HG03469 (cell line): ENCODE results near the gene CARNS1.

Experiments
- ATAC-seq: cut with Tn5 transposase; IDR thresholded peaks from one replicate; pipeline ENCODE4 v1.9.1; 2021; ENCODE audit warnings: mild to moderate bottlenecking, moderate library complexity, moderate number of reproducible peaks; ENCODE audit not compliant: unreplicated experiment

Gene CARNS1, protein sequence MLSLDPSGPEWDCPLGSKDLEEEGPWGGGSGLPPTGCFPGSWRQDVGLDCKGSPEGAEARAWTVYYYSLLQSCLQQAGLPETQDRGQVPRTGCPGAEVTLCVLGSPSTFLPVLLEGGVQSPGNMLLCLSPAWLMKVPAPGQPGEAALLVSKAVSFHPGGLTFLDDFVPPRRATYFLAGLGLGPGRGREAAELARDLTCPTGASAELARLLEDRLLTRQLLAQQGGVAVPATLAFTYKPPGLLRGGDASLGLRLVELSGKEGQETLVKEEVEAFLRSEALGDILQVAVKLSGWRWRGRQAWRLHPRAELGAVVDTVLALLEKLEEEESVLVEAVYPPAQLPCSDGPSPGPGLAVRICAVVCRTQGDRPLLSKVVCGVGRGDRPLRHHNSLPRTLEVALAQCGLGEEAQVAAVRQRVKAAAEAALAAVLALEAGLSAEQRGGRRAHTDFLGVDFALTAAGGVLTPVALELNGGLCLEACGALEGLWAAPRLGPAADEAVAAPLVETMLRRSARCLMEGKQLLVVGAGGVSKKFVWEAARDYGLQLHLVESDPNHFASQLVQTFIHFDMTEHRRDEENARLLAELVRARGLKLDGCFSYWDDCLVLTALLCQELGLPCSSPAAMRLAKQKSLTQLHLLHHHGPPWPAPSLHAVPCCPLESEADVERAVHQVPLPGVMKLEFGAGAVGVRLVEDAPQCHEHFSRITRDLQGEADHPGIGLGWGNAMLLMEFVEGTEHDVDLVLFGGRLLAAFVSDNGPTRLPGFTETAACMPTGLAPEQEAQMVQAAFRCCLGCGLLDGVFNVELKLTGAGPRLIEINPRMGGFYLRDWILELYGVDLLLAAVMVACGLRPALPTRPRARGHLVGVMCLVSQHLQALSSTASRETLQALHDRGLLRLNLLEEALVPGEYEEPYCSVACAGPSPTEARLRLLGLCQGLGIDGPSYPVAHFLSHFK

DNA sequence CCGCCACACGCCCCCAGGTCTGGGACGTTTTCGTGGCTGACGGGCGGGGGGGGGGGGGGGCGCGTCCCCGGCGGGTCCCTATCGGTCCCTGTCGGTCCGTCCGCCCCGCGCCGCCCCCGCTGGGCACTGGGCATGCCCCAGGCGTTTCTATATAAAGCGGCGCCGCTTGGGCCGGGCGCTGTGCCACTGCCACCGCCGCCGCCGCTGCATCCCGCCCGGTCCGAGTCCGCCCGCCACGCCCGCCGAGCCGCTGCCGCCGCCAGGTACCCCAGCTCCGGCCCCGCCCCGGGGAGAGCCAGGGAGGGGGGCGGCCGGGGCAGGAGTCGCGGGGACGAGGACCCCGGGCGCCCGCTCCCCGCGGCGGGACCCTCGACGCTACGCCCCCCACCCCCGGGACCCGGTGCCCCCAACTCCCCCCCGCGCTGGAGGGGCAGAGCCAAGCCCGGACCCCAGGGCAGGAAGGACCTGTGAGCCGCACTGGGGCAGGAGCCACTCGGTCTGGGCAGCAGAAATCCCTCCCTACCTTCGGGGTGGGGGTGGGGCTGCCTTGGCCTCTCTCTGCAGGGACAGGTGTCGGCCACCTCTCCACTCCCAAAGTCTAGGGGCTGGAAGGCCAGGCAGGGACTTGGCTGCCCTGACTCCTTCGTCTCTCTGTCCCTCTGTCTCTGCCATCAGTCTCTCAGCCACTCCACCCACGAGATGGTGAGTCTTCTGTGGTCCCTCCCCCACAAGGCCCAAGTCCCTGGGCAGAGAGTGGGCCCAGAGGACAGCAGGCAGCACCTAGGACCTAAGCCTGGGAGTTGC lies at the start of gene CARNS1:
CARNS1 (plus strand) TSS at position 178 of the 804 bp plus-strand sequence; CDS start at position 700, 522 bp downstream.
- no peak for ATAC-seq

DNA sequence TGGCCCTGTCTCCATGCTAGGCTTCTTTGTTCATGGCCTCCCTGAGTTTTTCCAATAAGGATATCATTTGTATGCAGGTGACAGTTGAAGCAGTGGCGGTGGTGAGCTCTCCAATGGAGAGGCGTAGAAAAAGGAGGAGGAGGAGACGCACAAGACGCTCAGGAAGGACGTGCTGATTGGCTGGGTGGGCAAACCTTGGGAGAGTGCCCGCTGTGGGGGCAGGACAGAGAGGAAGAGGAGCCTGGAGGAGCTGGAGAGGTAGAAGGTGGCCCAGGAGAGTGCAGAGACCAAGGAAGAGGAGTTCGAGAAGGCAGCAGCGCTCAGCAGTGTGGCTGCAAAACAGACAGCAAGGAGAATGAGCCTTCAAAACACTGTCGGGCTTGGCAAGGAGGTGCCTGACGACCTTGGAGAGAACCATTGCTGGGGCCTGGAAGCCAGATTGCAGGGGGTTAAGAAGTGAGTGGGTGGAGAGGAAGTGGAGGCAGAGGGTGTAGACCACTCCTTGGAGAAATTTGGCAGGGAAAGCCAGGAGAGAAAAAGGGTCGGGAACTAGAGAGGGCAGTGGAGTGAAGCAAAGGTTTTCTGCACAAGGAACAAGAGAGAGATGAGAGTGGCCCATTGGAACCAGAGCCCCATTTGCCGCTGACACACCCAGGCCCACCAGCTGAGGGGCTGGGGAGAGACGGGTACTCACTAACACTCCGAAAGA lies 49.6 kb upstream of the CARNS1 start:
- ATAC-seq, result no peak

DNA sequence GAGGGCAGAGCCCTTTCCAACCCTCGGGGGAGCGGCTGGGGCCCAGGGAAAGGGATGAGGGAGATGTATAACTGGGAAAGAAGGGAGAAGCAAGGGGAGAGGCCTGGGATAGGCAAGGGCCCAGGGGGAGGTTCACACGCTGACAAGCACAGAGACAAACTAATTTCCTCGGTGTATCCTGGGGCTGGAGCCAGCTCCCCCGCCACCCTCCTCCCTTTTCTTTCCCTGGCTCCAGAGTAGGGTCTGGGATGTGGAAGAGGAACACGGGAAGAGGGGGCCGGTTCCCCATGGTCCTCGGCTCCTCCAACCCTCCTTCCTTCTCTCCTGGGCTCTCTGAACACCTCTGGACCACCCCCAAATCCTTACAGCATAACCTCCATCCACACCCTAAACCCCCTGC lies 48.9 kb upstream of the CARNS1 start:
- no peak for ATAC-seq

DNA sequence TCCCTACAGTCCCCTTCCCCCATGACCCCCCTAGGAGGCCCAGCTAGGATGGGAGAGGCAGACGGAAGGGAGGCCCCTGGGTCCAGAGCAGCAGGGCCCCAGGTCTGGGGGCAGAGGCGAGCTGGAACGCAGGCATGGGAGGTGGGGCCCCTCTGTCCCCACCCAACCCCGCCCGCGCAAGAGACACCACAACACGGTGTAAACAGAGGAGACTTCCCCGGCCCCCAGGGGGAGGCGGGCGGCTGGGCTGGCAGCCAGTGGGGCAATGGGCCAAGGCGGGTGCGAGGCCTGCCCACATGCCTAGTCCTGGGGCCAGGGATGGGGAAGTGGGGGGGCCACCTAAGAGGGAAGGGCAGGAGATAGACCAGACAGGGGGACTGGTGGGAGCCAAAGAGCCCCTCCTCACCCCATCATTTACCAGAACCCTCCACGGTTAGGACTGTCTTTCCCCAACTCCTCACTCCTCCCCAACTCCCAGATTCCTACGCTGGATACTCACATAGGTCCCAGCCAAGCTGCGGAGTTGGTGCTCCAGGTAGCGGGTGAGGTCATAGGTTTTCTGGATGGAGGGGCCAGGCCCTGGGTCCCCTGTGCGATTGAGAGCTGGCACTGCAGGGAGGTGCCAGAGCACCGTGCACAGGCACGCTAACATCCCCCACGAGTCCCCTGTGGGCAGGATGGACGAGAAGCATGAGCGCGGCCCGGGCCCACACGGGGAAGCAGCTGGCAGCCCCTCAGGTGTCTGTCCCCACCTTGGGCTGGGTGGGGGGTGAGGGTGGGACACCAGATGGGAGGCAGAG lies 48.3 kb upstream of the CARNS1 start:
- ATAC-seq, result no peak

DNA sequence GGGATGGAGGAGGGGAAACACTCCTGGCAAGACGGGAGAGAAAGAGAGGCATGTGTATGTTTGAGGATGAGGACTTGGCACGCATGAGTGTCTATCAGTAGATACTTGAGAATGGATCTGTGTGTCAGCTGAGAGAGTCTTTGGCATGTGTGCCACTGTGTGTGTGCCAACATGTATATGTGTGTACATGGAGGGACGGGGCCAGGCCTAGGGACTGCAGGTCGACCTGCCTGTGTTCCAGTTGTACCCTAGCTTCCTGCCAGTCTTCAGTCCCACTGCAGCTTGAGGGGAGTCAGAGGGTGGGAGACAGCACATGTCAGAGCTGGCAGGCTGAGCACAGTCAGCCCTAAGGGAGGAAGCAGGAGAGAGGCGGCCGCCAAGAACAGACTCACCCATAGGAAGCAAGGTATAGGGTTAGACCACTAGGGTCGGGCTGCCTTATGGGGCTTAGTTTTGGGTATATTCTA lies 47.7 kb upstream of the CARNS1 start:
- ATAC-seq, result no peak

DNA sequence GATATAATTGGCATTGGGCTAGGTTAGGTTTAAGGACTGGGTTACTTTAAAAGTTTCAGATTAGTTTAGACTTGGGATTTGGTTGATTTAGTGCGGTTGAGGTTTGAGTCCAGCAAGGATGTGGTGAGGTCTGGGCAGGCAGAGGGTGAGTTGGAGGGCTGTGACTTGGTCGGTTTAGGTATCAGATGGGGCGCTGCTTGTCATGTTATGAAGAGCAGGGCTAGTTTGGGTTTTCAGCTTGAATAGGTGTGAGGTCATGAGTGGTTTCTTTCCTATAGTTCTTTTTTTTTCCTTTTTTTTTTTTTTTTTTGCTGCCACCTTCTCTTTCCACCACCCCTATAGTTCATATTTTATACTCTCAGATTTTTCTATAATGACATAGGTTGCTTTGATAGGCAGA lies 46.9 kb upstream of the CARNS1 start:
- no peak for ATAC-seq

DNA sequence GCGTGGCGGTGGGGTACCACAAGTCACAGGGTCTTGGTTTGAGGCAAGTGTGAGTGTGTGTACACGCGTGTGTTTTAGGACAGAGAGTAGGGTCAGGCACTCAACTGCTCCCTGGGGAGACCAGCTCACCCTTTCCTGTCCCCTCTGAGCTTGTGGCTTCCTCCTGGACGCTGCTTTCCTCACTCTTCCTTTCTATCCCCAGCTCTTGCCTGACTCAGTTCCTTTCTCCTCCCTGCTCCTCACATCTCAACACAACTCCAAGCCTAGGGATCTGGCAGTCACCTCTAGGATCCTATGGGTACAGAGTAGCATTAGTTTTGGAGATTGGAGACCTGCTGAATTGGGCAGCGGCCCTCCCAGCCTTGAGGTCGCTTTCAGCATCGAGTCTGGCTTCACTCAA lies 46.2 kb upstream of the CARNS1 start:
- no peak for ATAC-seq

DNA sequence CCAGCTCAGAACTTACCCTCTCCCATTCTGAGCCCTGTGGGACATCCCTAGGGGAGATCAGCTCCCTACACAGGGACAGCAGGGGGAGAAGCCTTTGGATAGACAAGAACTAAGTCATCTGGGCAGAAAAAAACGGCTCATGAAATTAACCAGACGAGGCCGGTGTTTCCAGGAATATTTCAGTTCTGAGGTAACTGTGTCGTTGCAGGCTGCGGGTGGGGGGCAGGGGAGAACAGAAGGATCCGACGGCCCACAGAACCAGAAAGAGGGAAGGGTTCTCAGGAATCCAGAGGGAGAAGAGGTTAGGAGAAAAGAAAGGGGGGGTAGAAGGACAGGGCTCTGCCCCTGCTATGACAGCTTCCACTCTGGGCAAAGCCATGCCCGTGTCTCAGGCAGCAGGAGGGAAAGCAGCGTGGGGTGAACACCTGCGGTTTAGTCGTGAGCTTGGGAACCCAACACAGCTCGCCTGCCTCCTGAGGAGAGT lies 45.6 kb upstream of the CARNS1 start:
- no peak for ATAC-seq

DNA sequence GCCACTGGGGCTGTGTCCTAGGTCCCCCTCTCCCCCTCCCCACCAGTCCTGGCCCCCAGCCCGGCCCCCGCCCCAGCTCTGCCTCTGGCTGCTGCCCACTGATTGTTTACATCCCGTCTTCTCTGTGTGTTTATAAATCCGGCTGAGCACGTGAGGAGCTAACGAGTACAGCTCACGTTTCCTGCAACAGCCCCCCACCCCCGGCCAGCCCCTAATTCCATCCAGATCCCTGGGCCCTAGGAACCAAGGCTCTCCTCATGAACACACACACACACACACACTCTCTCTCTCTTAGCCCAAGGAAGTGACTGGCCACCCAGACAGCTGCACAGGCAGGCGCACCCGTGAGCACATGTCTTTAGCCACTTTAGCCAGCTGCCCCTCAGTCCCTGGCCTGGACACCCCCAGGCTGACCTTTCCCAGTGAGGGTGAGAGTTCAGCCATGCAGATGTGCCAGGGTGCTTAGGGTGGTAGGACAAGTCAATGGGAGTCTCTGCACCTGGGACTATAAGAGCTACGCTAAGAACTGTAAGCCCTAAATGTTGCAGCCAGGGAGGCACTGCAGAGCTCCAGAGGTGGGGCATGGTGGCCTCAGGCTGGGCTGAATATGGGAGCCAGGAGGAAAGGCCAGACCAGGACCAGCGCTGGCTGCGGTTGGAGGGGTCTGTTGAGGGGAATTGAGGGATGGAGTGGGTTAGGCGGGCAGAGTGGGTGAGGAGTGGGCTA lies 45.0 kb upstream of the CARNS1 start:
- no peak for ATAC-seq

DNA sequence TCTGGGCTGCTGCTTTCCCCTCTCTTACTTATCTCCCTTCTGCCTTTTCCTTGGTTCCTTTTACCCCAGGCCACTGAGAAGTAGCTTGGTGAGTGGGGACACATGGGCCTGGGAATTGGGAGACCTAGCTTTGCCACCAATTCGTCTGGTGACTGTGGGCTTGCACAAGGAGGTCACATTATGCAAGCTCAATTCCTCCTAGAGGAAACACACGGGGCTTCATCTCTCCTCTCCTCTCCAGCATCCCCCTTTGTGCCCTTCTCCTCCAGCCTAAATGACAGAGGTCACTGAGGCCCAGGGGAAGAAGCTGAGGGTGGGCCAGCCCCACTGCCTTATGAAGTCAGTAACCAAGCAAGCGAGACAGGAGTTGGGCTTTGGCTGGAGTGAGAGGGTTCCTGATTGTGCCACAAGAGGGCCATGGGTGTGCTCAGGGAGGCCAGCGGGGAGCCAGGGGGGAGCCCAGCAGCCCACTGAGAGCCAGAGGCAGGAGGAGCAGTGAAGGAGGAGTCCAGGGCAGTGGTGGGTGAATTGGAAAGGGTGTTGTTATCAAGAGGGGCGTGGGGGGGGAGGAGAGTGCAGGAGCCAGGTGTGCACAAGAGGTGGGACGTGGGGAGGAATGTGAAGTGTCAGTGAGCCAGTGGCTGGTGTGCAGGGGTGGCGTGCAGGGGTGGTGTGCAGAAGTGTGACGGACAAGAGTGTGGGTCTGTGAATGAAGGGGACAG lies 44.1 kb upstream of the CARNS1 start:
- ATAC-seq, result no peak

DNA sequence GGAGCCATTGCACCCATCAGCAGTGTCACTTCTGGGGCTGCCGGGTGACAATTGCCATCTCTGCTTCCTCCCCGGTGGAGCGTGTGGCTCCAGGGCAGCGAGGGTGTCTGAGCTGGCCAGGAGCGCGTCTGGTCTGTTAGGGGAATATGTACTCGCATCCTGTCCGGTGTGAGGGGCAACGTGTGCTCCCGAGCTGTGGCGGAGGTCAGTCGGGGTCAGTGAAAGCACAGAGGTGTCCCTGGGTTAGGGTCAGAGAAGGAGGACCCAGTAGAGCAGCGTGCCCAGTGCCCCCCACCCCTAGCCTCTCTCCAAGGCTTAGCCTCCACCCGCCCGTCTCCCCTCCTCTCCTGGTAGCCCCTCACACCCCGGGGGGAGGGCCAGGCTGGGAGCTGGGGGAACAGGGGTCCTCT lies 43.6 kb upstream of the CARNS1 start:
- ATAC-seq, result no peak

DNA sequence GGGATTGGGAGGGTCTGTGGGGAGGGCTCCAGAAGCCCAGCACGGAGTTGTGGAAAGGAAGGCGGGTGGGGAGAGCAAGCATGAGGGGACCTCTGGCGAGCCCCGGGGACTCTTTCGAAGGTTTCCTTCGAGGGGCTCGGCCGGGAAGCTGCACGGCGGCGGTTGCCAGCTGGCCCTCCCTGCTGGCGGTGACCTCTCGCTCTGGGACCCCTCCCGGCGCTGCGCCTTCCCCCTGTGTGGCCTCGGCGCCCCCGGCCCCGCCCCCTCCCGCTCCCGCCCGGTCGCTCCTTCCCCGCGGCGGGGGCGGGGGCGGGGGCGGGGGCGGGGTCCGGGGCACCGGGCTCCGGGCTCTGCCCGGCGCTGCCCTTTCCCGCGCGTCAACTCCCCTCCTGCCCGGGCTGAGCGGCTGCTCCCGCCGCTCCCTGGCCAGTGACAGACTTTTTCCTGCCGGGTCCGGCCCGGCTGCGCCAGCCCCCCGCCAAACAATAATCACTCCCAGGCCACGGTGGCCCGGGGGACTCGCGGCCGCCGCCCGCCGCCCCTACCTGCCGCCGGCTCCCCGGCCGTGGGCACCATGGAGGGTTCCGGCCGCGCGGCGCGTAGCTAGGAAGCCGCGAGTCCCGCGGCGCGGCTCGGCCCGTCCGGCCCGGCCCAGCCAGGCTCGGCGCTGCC lies 43.0 kb upstream of the CARNS1 start:
- no peak for ATAC-seq

DNA sequence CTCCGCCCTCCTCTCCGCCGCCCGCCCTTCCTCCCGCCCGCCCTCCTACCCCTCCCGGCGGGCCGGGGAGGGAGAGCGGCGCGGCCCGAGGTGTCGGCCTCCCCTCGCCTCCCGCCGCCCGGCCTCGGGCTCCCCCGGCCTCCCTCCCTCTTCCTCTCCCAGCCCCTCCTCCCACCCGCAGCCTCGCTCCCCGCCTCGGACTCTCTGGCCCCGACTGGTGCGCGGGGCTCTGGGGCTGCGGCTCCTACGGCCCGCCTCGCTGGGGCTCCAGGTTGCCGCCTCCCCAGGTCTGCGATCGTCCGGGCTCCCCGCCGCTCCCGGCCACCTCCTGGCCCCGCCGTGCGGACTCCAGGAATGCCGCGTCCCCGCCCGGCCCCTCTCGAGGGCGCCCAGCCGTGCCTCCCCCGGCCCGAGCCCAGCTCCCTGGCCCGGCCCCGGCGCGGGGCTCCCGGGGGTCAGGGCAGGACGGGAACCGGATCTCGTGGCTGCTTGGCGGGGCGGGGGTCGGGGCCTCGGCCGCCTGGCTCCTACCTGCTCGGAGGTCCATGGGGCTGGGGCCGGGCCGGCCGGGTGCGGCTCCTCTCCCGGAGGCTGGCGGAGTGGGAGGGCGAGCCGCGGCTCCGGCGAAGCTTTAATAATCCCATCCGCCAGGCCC lies 42.4 kb upstream of the CARNS1 start, which contains the start of gene CLCF1:
CLCF1 (minus strand) TSS at position 606 of the 655 bp plus-strand sequence; CDS start at position 547, 59 bp downstream.
- no peak for ATAC-seq

DNA sequence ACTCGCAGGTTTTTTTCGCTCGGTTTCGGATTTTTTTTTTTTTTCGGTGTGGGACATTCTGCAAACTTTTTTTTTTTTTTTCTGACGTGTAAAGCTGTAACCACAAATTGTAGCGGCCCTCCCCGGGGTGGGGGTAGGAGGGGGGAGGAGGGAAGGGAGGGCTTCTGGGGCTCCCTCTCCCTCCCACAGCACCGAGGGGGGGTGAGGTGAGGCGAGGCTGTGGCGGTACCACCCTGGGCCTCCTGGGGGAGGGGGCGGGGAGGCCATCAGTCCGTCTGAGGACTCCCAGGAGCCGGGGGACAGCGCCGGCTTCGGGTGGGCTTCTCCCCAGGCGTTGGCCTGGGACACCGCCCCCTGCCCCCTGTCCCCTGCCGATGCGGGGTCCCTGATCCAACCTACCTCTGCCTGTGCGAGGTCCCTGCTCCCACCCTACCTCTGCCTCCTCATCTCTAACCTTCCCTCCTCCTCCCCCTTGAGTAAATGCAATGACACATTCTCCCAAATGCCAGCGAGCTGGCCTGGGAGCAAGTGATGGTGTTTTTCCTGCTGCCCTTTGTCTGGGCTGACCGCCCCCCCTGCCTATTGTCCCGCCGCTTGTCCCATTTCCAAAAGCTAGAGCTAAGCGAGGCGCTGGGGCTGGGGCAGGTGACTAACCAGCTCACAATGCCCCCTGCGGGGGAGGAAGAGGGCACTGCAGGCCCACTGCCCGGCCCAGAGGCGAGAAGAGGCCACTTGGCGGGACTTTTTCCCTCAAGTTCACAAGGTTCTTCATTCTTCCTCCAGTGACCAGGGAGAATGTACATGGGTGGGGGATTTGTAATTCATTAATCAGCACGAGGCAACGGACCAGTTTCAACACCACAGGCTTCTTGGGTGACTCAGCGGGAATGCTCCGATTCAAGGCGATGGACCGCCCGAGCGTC lies 41.6 kb upstream of the CARNS1 start:
- no peak for ATAC-seq

DNA sequence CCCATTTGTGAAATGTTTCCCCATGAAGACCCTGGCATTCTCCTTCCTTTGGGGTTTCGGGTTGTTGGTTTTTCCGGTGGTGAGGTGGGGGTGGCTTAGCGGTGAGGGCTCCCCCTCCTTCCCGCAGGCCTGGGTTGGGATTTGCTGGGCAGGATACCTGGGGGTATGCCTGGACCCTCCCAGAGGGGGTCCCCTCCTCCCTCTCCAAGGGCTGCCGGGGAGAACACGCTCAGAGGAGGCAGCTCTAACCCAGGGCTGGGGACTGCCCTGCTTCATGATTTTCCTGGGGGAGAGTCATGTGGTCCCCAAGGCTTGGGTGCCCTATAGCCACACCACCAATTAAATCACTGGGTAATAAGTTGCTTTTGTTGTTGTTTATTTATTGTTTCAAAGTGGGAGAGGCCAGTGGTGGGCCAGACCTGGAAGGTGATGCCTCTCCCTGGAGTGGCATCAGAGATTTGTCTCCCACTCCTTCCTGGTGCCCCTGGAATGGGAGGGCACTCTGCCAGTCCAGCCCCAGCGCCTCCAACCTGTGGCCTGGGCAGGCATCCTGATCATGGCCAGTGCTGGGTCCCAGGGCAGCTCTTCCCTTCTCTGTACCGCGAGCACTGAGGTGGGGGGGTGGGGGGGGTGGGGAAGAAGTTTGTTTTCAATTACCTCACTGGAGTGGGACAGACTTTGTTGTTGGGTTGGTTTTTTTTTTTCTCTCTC lies 40.8 kb upstream of the CARNS1 start:
- ATAC-seq, result no peak
